ENCODE data around the gene GALNT1. TPM values are rescaled to one million over a fixed set of nuclear protein-coding genes. Genes with fewer than 3 reads are reported as not detected.

GALNT1 gene
- total RNA-seq, 1 experiment from 2014 or later, result 77.9 TPM

DNA sequence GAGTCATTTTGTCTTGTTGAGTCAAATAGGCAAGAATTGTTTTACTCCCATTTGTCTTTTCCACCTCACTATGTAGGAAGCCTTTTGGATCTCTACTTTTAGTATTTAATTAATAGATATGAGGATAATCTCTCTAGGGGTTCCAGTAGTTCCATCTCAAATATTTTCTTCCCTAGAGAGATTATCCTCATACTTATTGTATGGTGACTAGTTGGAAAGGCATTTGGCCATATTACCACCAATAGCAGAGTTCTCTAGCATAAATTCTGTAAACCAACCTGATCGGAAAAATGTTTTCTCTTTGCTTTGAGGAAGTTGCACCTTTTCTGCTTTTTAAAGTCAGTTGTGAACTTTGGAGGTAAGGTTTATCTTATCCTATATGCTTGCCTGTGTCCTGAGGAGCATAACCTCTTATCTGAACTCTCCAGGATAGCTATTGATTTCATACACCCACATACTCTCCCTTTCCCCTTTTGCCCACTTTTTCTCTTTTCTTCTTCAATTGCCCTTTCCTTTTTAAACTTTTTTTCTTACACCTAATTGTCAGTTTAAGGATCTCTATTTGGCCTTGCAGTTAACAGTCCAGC is 100.8 kb downstream of the GALNT1 start:
- Histone ChIP-seq H2BK12ac (ENCODE audit: insufficient read length, low read depth, low read length) (no peak overlapping the region), H2BK15ac (ENCODE audit: low read depth, low read length) (no peak overlapping the region), H3K4me2 (ENCODE audit: insufficient read depth, insufficient read length, low read length) (no peak overlapping the region), H3K4me1 (ENCODE audit: insufficient read depth, low read length) (no peaks in the 10 kb centered on the region), H3K14ac (ENCODE audit: insufficient read depth, low read length) (no peak overlapping the region), H3K79me2 (ENCODE audit: insufficient read depth, low read length) (no peaks in the 10 kb centered on the region), H3K9ac (ENCODE audit: extremely low read depth, insufficient read length, low read length) (no peak overlapping the region), H3K23ac (ENCODE audit: insufficient read length, low read depth, low read length) (no peak overlapping the region), H3K27me3 (ENCODE audit: insufficient read depth, low read length) (no peaks in the 10 kb centered on the region), H2BK5ac (ENCODE audit: insufficient read length, low read length) (no peak overlapping the region), H3K18ac (ENCODE audit: insufficient read length, low read depth, low read length) (no peak overlapping the region), H3K23me2 (ENCODE audit: insufficient read length, low read depth, low read length, poor library complexity, severe bottlenecking) (no peaks in the 10 kb centered on the region), H3K79me1 (ENCODE audit: insufficient read depth, low read depth, low read length, poor library complexity, severe bottlenecking) (no peaks in the 10 kb centered on the region), H2BK20ac (ENCODE audit: low read depth, low read length, poor library complexity, severe bottlenecking) (no peak overlapping the region), H3K9me3 (ENCODE audit: control insufficient read depth, low read depth, low read length) (no peaks in the 10 kb centered on the region), H2BK120ac (ENCODE audit: low read depth, low read length, poor library complexity, severe bottlenecking) (no peak overlapping the region), H4K5ac (ENCODE audit: insufficient read length, low read depth, low read length) (no peak overlapping the region), H4K8ac (replicated peaks; ENCODE audit: insufficient read length, low read depth, low read length) (no peak overlapping the region), H3T11ph (ENCODE audit: low read length) (no peak overlapping the region), H3K27ac (ENCODE audit: insufficient read length, low read depth, low read length) (no peak overlapping the region), H4K91ac (ENCODE audit: insufficient read length, low read depth, low read length) (no peak overlapping the region), H3K4ac (ENCODE audit: low read depth, low read length) (no peak overlapping the region), H2AFZ (ENCODE audit: low read length) (no peak overlapping the region), H3K56ac (ENCODE audit: insufficient read length, low read depth, low read length) (no peak overlapping the region), H4K20me1 (ENCODE audit: control insufficient read depth, insufficient read depth, insufficient read length) (no peaks in the 10 kb centered on the region), H2AK5ac (ENCODE audit: insufficient read length, low read length) (no peak overlapping the region)
- Mint-ChIP-seq H3K27me3 (ENCODE audit: low read depth) (no peaks in the 10 kb centered on the region), H3K36me3 (ENCODE audit: insufficient read depth in 1 of 3, low read depth in 3 of 3) (peaks cover 0 to 10% (median 5%) of the 10 kb centered on the region in 3 experiments; a peak in 3 of 7 replicates), H3K4me1 (peaks cover 8 to 9% of the 10 kb centered on the region in 2 experiments), H3K27ac (peak overlapping the region in 2 of 3 experiments; percentile 9 to 49; a peak in 2 of 7 replicates), H3K4me3 (no peak overlapping the region), H3K9me3 (no peaks in the 10 kb centered on the region)
- DNase-seq, result no peak
- TF ChIP-seq, protein P1, sequence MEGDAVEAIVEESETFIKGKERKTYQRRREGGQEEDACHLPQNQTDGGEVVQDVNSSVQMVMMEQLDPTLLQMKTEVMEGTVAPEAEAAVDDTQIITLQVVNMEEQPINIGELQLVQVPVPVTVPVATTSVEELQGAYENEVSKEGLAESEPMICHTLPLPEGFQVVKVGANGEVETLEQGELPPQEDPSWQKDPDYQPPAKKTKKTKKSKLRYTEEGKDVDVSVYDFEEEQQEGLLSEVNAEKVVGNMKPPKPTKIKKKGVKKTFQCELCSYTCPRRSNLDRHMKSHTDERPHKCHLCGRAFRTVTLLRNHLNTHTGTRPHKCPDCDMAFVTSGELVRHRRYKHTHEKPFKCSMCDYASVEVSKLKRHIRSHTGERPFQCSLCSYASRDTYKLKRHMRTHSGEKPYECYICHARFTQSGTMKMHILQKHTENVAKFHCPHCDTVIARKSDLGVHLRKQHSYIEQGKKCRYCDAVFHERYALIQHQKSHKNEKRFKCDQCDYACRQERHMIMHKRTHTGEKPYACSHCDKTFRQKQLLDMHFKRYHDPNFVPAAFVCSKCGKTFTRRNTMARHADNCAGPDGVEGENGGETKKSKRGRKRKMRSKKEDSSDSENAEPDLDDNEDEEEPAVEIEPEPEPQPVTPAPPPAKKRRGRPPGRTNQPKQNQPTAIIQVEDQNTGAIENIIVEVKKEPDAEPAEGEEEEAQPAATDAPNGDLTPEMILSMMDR (conservative IDR thresholded peaks at IDR 0.05), result no peak
- WGBS (ENCODE audit: extremely low coverage, insufficient read length, low lambda C conversion rate), result no CpG with 5 or more reads among the region's 1 CpG
